HepG2 (cell line): ENCODE measurements around the gene EXOC7. TPM values are rescaled to one million over a fixed set of nuclear protein-coding genes. Genes with fewer than 3 reads are reported as not detected.

Experiments
- ATAC-seq: fragments of 200-7000 bp; cut with Tn5 transposase; 3 replicates; pipeline ENCODE4 v1.9.1; 2020; ENCODE audit warnings: mild to moderate bottlenecking, moderate library complexity
- BruUV-seq: library from RNA; stranded (reverse); fragments of 400-500 nt; replicated peaks from 2 replicates; lab custom pipeline; 2021; lab: Mats Ljungman, UMichigan
- CTCF ChIA-PET: fragments of 300-600 bp; formaldehyde crosslinking; extraction: SDS; loops from one replicate; lab custom pipeline; 2021; ENCODE audit warnings: low total read pairs, inconsistent platforms, low intra/inter-chr PET ratio; lab: Yijun Ruan, JAX
- POLR2A ChIA-PET: fragments of 350-600 bp; sonication (Branson Sonifier 250); formaldehyde crosslinking; loops from one replicate; lab custom pipeline; 2020; ENCODE audit warnings: antibody characterized with exemption, inconsistent platforms; lab: Yijun Ruan, JAX
- DNase-seq: peaks from one replicate; pipeline ENCODE4 v3.0.0-alpha.2; 2015; ENCODE audit warnings: low spot score
- FAIRE-seq: peaks from 3 replicates; lab custom pipeline; 2011; peaks lifted over from hg19 to GRCh38; lab: Jason Lieb, UNC
- H2AFZ ChIP-seq: one replicate; pipeline ENCODE4 v1.6.1; 2011; ENCODE audit warnings: low read length, inconsistent platforms
- H3K27ac ChIP-seq: fragments of 300-600 bp; 3 replicates; pipeline ENCODE4 v1.8.0; 2011; ENCODE audit warnings: mixed run types, mild to moderate bottlenecking, mixed read lengths, low read length, inconsistent platforms; ENCODE audit not compliant: insufficient read depth; ENCODE audit errors: extremely low read length
- H3K27me3 ChIP-seq, 2 experiments: fragments of 200-600 bp in 1 of 2; 2 replicates in 1 of 2; 3 replicates in 1 of 2; pipeline versions ENCODE4 v1.6.0 to v1.8.0; 2011; ENCODE audit warnings: low read length in 2 of 2, mild to moderate bottlenecking in 2 of 2, moderate library complexity in 2 of 2, inconsistent platforms in 1 of 2; ENCODE audit not compliant: insufficient read depth in 2 of 2, control insufficient read depth in 1 of 2
- H3K36me3 ChIP-seq, 2 experiments: fragments of 200-600 bp in 1 of 2; replicated peaks in 1 of 2; 2 replicates in 1 of 2; 3 replicates in 1 of 2; pipeline versions ENCODE4 v1.5.1 to v1.8.0; 2011; ENCODE audit warnings: low read length in 2 of 2, inconsistent platforms in 1 of 2; ENCODE audit not compliant: insufficient read depth in 2 of 2, control insufficient read depth in 1 of 2
- H3K4me1 ChIP-seq: 2 replicates; pipeline ENCODE4 v1.5.1; 2012; ENCODE audit warnings: low read length, inconsistent platforms; ENCODE audit not compliant: insufficient read depth
- H3K4me2 ChIP-seq: 2 replicates; pipeline ENCODE4 v1.6.0; 2011; ENCODE audit warnings: low read depth, low read length, inconsistent platforms
- H3K4me3 ChIP-seq, 3 experiments: fragments of 200-600 bp in 1 of 3; sonication (generic), shearing (Covaris generic) in 1 of 3; replicated peaks in 1 of 3; 2 replicates each; pipeline ENCODE4 v1.5.1; 2011 to 2016; ENCODE audit warnings: low read length in 3 of 3, inconsistent platforms in 2 of 3, low read depth in 2 of 3, mild to moderate bottlenecking in 2 of 3, control low read depth in 1 of 3, mixed read lengths in 1 of 3; ENCODE audit not compliant: insufficient read depth in 1 of 3
- H3K79me2 ChIP-seq: one replicate; pipeline ENCODE4 v1.6.1; 2011; ENCODE audit warnings: low read length, inconsistent platforms; ENCODE audit not compliant: insufficient read depth
- H3K9ac ChIP-seq: 2 replicates; pipeline ENCODE4 v1.6.0; 2011; ENCODE audit warnings: mild to moderate bottlenecking, low read depth, low read length, inconsistent platforms; ENCODE audit not compliant: insufficient read depth
- H3K9me3 ChIP-seq: 2 replicates; pipeline ENCODE4 v1.5.1; 2012; ENCODE audit warnings: mild to moderate bottlenecking, low read length
- H4K20me1 ChIP-seq: 2 replicates; pipeline ENCODE4 v1.6.0; 2011; ENCODE audit warnings: inconsistent platforms, mild to moderate bottlenecking, low read length, moderate library complexity; ENCODE audit not compliant: insufficient read depth
- BRCA1 ChIP-seq: sonication (generic); formaldehyde crosslinking; IDR thresholded peaks from 2 replicates; pipeline ENCODE4 v1.4.0; 2020; ENCODE audit warnings: missing genetic modification reagents
- BRD4 ChIP-seq: sonication (generic); formaldehyde crosslinking; IDR thresholded peaks from 2 replicates; pipeline ENCODE4 v1.4.0; 2020; ENCODE audit warnings: missing genetic modification reagents
- CHD2 ChIP-seq: IDR thresholded peaks from 2 replicates; pipeline ENCODE4 v1.6.1; 2011; ENCODE audit warnings: low read depth, low read length, improper control_type of control experiment
- JUND ChIP-seq: sonication (generic); formaldehyde crosslinking; IDR thresholded peaks from 2 replicates; pipeline ENCODE4 v1.8.0; 2022; ENCODE audit warnings: mild to moderate bottlenecking, missing genetic modification reagents
- MIXL1 ChIP-seq: IDR thresholded peaks from 2 replicates; pipeline ENCODE4 v1.6.1; 2016
- RORA ChIP-seq: sonication (generic); formaldehyde crosslinking; IDR thresholded peaks from 2 replicates; pipeline ENCODE4 v1.5.0; 2020; ENCODE audit warnings: mild to moderate bottlenecking, missing genetic modification reagents, moderate library complexity
- SALL2 ChIP-seq: sonication (generic); formaldehyde crosslinking; IDR thresholded peaks from 2 replicates; pipeline ENCODE4 v1.8.1; 2023; ENCODE audit warnings: mild to moderate bottlenecking, missing genetic modification reagents, inconsistent platforms
- ZNF317 ChIP-seq: sonication (generic); formaldehyde crosslinking; IDR thresholded peaks from 2 replicates; pipeline ENCODE4 v1.5.0; 2020; ENCODE audit warnings: mild to moderate bottlenecking, missing genetic modification reagents
- ZNF597 ChIP-seq: sonication (generic); formaldehyde crosslinking; IDR thresholded peaks from 2 replicates; pipeline ENCODE4 v1.5.0; 2020; ENCODE audit warnings: missing genetic modification reagents
- WGBS: methylation state at CpG from one replicate; pipeline ENCODE4 v1.1.6; 2017; ENCODE audit warnings: low lambda C conversion rate; 5-methylcytosine and 5-hydroxymethylcytosine counted together
- in situ Hi-C: cut with HindIII; loops from 2 replicates; pipeline ENCODE4 v1.10.0; 2017; ENCODE audit warnings: low pct_unique_long_range_greater_than_20kb; ENCODE audit not compliant: extremely low pct_ligation_motif_present
- intact Hi-C: fragments of 100-400 bp; cut with micrococcal nuclease; formaldehyde crosslinking; loops from one replicate; pipeline ENCODE4 v1.10.0; 2022; ENCODE audit not compliant: unreplicated experiment
- polyA plus RNA-seq, 8 experiments: library from polyadenylated mRNA; depleted of rRNA in 3 of 8; stranded (reverse) in 7 of 8; unstranded in 1 of 8; fragments of >200 nt; fragmentation: Illumina TruSeq in 4 of 8; extraction: Trizol in 4 of 8; gene quantifications; 2 replicates each; pipeline versions ENCODE4 v1.2.1 to v1.2.3, GENCODE V29; 2011 to 2016; ENCODE audit warnings: low read depth in 4 of 8, missing spikeins in 1 of 8, mixed read lengths in 1 of 8; ENCODE audit not compliant: insufficient read depth in 1 of 8
- total RNA-seq, 5 experiments: library from RNA; depleted of rRNA; stranded (reverse); fragments of >200 nt; fragmentation: Illumina TruSeq; extraction: Trizol; gene quantifications; 2 replicates each; pipeline ENCODE4 v1.2.3, GENCODE V29; 2016; ENCODE audit warnings: low read depth in 1 of 5
- TF ChIP-seq, protein P1 (sequence below): sonication (generic); formaldehyde crosslinking; IDR thresholded peaks from 2 replicates; pipeline ENCODE4 v1.4.0; 2020; ENCODE audit warnings: missing genetic modification reagents, mild to moderate bottlenecking, borderline replicate concordance

EXOC7 gene
- total and polyA plus RNA-seq, 2 of the 13 experiments (the other 11 are each of a cell fraction or from before 2014, with no cell fraction given): 86.9 to 116 TPM

- no peak for ATAC-seq
- no peaks in the 10 kb centered on the region for H4K20me1 ChIP-seq
- no peak overlapping the region for H3K9ac ChIP-seq
- H2AFZ ChIP-seq: no peak overlapping the region
- no peak overlapping the region for H3K27ac ChIP-seq
- no peak overlapping the region for H3K4me2 ChIP-seq
- no peak for FAIRE-seq
- no peaks in the 10 kb centered on the region for H3K27me3 ChIP-seq
- no TSS peak for BruUV-seq
- ChIA-PET POLR2A (no interaction called here), CTCF (no interaction called here)
- TF ChIP-seq ZNF317 (no peak), BRD4 (CRISPR knock-in tag) (no peak), BRCA1 (CRISPR knock-in tag) (no peak), ZNF597 (CRISPR knock-in tag) (no peak), JUND (CRISPR knock-in tag) (no peak), SALL2 (CRISPR knock-in tag) (no peak), RORA (CRISPR knock-in tag) (no peak), MIXL1 (no peak), CHD2 (no peak)
- TF ChIP-seq, protein P1, sequence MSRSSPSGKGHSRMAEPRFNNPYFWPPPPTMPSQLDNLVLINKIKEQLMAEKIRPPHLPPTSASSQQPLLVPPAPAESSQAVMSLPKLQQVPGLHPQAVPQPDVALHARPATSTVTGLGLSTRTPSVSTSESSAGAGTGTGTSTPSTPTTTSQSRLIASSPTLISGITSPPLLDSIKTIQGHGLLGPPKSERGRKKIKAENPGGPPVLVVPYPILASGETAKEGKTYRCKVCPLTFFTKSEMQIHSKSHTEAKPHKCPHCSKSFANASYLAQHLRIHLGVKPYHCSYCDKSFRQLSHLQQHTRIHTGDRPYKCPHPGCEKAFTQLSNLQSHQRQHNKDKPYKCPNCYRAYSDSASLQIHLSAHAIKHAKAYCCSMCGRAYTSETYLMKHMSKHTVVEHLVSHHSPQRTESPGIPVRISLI (CRISPR knock-in tag): no peak
- no peak for DNase-seq
- H3K4me3 ChIP-seq: no peak overlapping the region
- no peaks in the 10 kb centered on the region for H3K79me2 ChIP-seq
- intact Hi-C loops: no loop called here
- no peaks in the 10 kb centered on the region for H3K9me3 ChIP-seq
- H3K4me1 ChIP-seq: no peaks in the 10 kb centered on the region
- H3K36me3 ChIP-seq: peaks cover 59 to 90% of the 10 kb centered on the region in 2 experiments
- 98% methylated on average over 9 of the region's 9 CpGs for WGBS
- in situ Hi-C loops: no loop called here
Observed at GRCh38 chr17:76048025-76048605, 55.5 kb downstream of the EXOC7 start.
